Activated CD4-positive, alpha-beta memory T cell treated with anti-CD3 and anti-CD28 coated beads, Interleukin-2, amount 10 ng/mL, durations not matched to agents 7 days and 5 days (primary cell): Measurements from ENCODE around the gene C1QTNF8. TPM values are rescaled to one million over a fixed set of nuclear protein-coding genes. Genes with fewer than 3 reads are reported as not detected.

Source experiments
- CTCF ChIA-PET: fragments of 350-600 bp; sonication (Branson Sonifier 250); formaldehyde crosslinking; loops from one replicate; lab custom pipeline; 2021; ENCODE audit warnings: antibody characterized with exemption, inconsistent platforms; lab: Charles Lee
- POLR2A ChIA-PET: fragments of 350-600 bp; sonication (Branson Sonifier 250); formaldehyde crosslinking; loops from one replicate; lab custom pipeline; 2021; ENCODE audit warnings: antibody characterized with exemption; lab: Charles Lee
- DNase-seq: peaks from one replicate; pipeline ENCODE4 v3.0.0-alpha.2; 2020
- H3K27ac Mint-ChIP-seq: one replicate; pipeline ENCODE4 v1.8.0; 2021; ENCODE audit warnings: mild to moderate bottlenecking, mixed read lengths
- H3K27me3 Mint-ChIP-seq: one replicate; pipeline ENCODE4 v1.8.0; 2021; ENCODE audit warnings: mixed read lengths
- H3K36me3 Mint-ChIP-seq: one replicate; pipeline ENCODE4 v1.8.0; 2021; ENCODE audit warnings: low read depth, mixed read lengths
- H3K4me1 Mint-ChIP-seq: one replicate; pipeline ENCODE4 v1.8.0; 2021; ENCODE audit warnings: mixed read lengths
- H3K4me3 Mint-ChIP-seq: one replicate; pipeline ENCODE4 v1.8.0; 2021; ENCODE audit warnings: mild to moderate bottlenecking, mixed read lengths
- H3K9me3 Mint-ChIP-seq: one replicate; pipeline ENCODE4 v1.8.0; 2021; ENCODE audit warnings: mixed read lengths
- total RNA-seq, 2 experiments: library from RNA; stranded (reverse); gene quantifications; one replicate each; pipeline ENCODE4 v1.2.3, GENCODE V29; 2021

C1QTNF8 gene
- total RNA-seq, 2 experiments from 2014 or later: not detected

- Mint-ChIP-seq H3K36me3 (no peaks in the 10 kb centered on the region), H3K4me3 (no peak overlapping the region), H3K4me1 (no peaks in the 10 kb centered on the region), H3K9me3 (no peaks in the 10 kb centered on the region), H3K27ac (no peak overlapping the region), H3K27me3 (no peaks in the 10 kb centered on the region)
- no peak for DNase-seq
- ChIA-PET CTCF (no interaction called here), POLR2A (no interaction called here)
These were observed 16.6 kb upstream of the C1QTNF8 start for GRCh38 chr16:1112506-1113184.

- Mint-ChIP-seq H3K27me3 (no peaks in the 10 kb centered on the region), H3K36me3 (no peaks in the 10 kb centered on the region), H3K27ac (no peak overlapping the region), H3K4me1 (no peaks in the 10 kb centered on the region), H3K4me3 (no peak overlapping the region), H3K9me3 (no peaks in the 10 kb centered on the region)
- POLR2A ChIA-PET: no interaction called here
- CTCF ChIA-PET: no interaction called here
- DNase-seq: no peak
These were observed 13.6 kb upstream of the C1QTNF8 start for GRCh38 chr16:1109648-1110047.

DNA sequence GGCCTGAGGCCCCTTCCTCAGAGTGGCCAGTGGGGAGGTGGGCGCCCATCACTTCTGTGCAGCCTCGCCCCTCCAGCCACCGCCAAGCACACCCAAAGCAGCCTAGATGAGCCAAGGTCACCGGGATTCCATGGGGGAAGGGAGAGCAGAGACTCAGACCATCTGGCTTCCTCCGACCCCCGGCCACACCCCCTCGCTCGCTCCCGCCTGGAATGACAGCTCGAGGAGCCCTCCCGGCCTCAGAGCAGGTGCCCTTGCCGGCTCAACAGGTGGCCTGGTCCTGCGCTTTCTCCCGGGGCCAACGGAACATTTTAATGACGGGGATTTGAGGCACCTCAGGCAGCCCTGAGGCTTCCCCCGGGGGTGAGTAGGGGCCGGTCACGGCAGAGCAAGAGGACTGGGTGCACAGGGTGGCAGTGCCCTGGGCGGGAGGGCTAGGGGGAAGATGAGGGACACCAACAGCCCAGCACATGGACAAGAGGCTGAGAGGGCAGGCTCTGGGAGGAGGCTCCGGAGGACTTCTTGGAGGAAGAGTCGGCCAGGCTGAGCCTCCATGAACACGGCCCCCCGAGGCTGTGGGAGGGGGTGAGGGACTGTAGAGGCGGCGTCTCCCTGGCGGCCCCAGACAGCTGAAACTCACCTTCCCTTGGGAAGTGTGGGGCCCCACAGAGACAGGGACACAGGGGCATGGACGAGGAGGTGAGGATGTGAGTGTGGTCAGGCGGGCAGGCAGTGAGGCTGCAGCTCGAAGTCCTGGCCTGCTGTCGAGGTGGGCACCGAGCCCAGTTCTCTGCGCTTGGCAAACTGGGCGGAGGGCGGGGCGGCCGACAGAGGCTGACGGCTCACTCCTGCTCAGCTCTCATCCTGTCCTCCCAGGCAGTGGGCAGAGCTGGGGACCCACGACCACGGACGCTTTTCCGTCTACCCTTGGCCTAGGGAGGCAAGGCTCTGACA is 12.5 kb upstream of the C1QTNF8 start:
- DNase-seq: no peak
- Mint-ChIP-seq H3K27me3 (no peaks in the 10 kb centered on the region), H3K27ac (no peak overlapping the region), H3K9me3 (no peaks in the 10 kb centered on the region), H3K4me1 (no peaks in the 10 kb centered on the region), H3K4me3 (no peak overlapping the region), H3K36me3 (no peaks in the 10 kb centered on the region)
- ChIA-PET POLR2A (no interaction called here), CTCF (no interaction called here)

GRCh38 chr16:1107731-1108130 is 11.7 kb upstream of the C1QTNF8 start:
- H3K4me3 Mint-ChIP-seq: no peak overlapping the region
- no peaks in the 10 kb centered on the region for H3K4me1 Mint-ChIP-seq
- no peaks in the 10 kb centered on the region for H3K9me3 Mint-ChIP-seq
- CTCF ChIA-PET: no interaction called here
- POLR2A ChIA-PET: no interaction called here
- no peak for DNase-seq
- H3K27me3 Mint-ChIP-seq: no peaks in the 10 kb centered on the region
- no peak overlapping the region for H3K27ac Mint-ChIP-seq
- no peaks in the 10 kb centered on the region for H3K36me3 Mint-ChIP-seq

- no peak overlapping the region for H3K27ac Mint-ChIP-seq
- CTCF ChIA-PET: no interaction called here
These were observed 11.1 kb upstream of the C1QTNF8 start for GRCh38 chr16:1107141-1107540.

GRCh38 chr16:1106659-1107058 is 10.6 kb upstream of the C1QTNF8 start:
- no peaks in the 10 kb centered on the region for H3K4me1 Mint-ChIP-seq

More at GRCh38 chr16:1107141-1107540, 11.1 kb upstream of the C1QTNF8 start:
- no peak overlapping the region for H3K4me3 Mint-ChIP-seq
- no peaks in the 10 kb centered on the region for H3K27me3 Mint-ChIP-seq
- no peaks in the 10 kb centered on the region for H3K4me1 Mint-ChIP-seq
- no peaks in the 10 kb centered on the region for H3K36me3 Mint-ChIP-seq
- no peaks in the 10 kb centered on the region for H3K9me3 Mint-ChIP-seq
- POLR2A ChIA-PET: no interaction called here
- DNase-seq: no peak

GRCh38 chr16:1105888-1106620 is 10.0 kb upstream of the C1QTNF8 start:
- Mint-ChIP-seq H3K27ac (no peak overlapping the region), H3K4me3 (no peak overlapping the region), H3K36me3 (no peaks in the 10 kb centered on the region), H3K4me1 (no peaks in the 10 kb centered on the region), H3K9me3 (no peaks in the 10 kb centered on the region), H3K27me3 (no peaks in the 10 kb centered on the region)
- ChIA-PET CTCF (no interaction called here), POLR2A (no interaction called here)
- DNase-seq: peak; percentile 24

More at GRCh38 chr16:1106659-1107058, 10.6 kb upstream of the C1QTNF8 start:
- POLR2A ChIA-PET: no interaction called here
- no peaks in the 10 kb centered on the region for H3K36me3 Mint-ChIP-seq
- no peak overlapping the region for H3K4me3 Mint-ChIP-seq
- CTCF ChIA-PET: no interaction called here
- no peak for DNase-seq
- no peaks in the 10 kb centered on the region for H3K27me3 Mint-ChIP-seq
- no peak overlapping the region for H3K27ac Mint-ChIP-seq
- H3K9me3 Mint-ChIP-seq: no peaks in the 10 kb centered on the region

- POLR2A ChIA-PET: no interaction called here
- Mint-ChIP-seq H3K9me3 (no peaks in the 10 kb centered on the region), H3K36me3 (no peaks in the 10 kb centered on the region), H3K27me3 (no peaks in the 10 kb centered on the region), H3K27ac (no peak overlapping the region), H3K4me3 (no peak overlapping the region), H3K4me1 (no peaks in the 10 kb centered on the region)
- CTCF ChIA-PET: interaction anchor here (1.0 to 1.5 kb wide), 3 partner anchors 46 to 162 kb away, joined by 3 read pairs; no protein-coding TSS in a partner anchor
- DNase-seq: no peak
These were observed 7.6 kb upstream of the C1QTNF8 start for GRCh38 chr16:1103636-1103980.

- Mint-ChIP-seq H3K9me3 (no peaks in the 10 kb centered on the region), H3K4me1 (no peaks in the 10 kb centered on the region), H3K4me3 (no peak overlapping the region), H3K27me3 (no peaks in the 10 kb centered on the region), H3K27ac (no peak overlapping the region), H3K36me3 (no peaks in the 10 kb centered on the region)
- CTCF ChIA-PET: interaction anchor here (0.8 to 1.5 kb wide), 4 partner anchors 46 to 390 kb away, joined by 3 read pairs; no protein-coding TSS in a partner anchor
- POLR2A ChIA-PET: no interaction called here
- DNase-seq: peak; percentile 67
These were observed 7.0 kb upstream of the C1QTNF8 start for GRCh38 chr16:1102921-1103635.

- no peak overlapping the region for H3K27ac Mint-ChIP-seq
- DNase-seq: no peak
- H3K4me3 Mint-ChIP-seq: no peak overlapping the region
- no peaks in the 10 kb centered on the region for H3K36me3 Mint-ChIP-seq
- no peaks in the 10 kb centered on the region for H3K27me3 Mint-ChIP-seq
- no peaks in the 10 kb centered on the region for H3K4me1 Mint-ChIP-seq
- ChIA-PET CTCF (interaction anchor here (1.5 kb wide), 1 partner anchor 47 kb away, joined by 3 read pairs; no protein-coding TSS in a partner anchor), POLR2A (no interaction called here)
- H3K9me3 Mint-ChIP-seq: no peaks in the 10 kb centered on the region
These were observed 6.3 kb upstream of the C1QTNF8 start for GRCh38 chr16:1102333-1102700.

DNA sequence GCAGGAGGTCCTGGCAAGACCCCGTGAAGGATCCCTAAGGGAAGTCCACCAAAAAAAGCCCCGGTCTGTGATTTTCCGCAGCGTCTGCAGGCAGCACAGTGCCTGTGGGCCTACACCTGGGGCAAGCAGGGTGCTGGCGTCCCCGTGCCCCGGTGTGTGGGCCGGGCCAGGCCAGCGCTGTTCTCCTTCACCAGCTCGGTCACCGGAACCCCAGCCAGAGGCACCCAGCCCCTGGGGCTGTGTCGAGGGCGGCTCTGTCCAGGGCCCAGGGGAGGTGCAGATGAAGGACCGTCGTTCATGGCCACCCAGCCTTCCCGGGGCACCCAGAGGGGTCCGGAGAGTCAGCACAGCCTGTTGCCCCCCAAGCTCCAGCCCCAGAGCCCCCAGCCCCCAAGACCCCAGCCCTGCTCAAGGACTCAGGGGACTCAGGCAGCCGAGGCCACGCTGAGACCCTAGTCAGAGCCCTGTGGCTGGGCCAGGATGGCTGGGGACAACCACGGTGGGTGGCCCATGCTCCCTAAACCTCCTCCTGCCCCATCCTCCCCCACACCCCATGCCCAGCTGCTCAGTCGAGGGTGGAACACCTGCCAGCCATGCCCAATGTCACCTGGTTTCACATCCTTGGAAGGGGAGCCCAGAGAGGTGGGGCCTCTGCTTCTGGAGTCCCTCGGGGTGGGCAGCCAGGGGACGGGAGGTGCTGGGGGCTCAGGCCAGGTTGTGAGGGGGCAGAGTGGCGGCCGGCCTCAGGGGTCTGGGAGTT is 5.7 kb upstream of the C1QTNF8 start:
- Mint-ChIP-seq H3K4me3 (no peak overlapping the region), H3K9me3 (no peaks in the 10 kb centered on the region), H3K27ac (no peak overlapping the region), H3K27me3 (no peaks in the 10 kb centered on the region), H3K36me3 (no peaks in the 10 kb centered on the region), H3K4me1 (no peaks in the 10 kb centered on the region)
- DNase-seq: no peak
- CTCF ChIA-PET: interaction anchor here (0.6 kb wide), 1 partner anchor 41 kb away, joined by 3 read pairs; no protein-coding TSS in a partner anchor
- POLR2A ChIA-PET: no interaction called here

- Mint-ChIP-seq H3K4me3 (no peak overlapping the region), H3K27ac (no peak overlapping the region), H3K4me1 (no peaks in the 10 kb centered on the region), H3K36me3 (no peaks in the 10 kb centered on the region), H3K9me3 (no peaks in the 10 kb centered on the region), H3K27me3 (no peaks in the 10 kb centered on the region)
- ChIA-PET POLR2A (no interaction called here), CTCF (interaction anchor here (0.6 kb wide), 1 partner anchor 42 kb away, joined by 3 read pairs; no protein-coding TSS in a partner anchor)
- DNase-seq: no peak
These were observed 5.1 kb upstream of the C1QTNF8 start for GRCh38 chr16:1101133-1101532.
